ENCODE data around the gene VIL1. TPM values are rescaled to one million over a fixed set of nuclear protein-coding genes. Genes with fewer than 3 reads are reported as not detected.

Gene VIL1
- total and polyA plus RNA-seq, 2 of the 13 experiments (the other 11 are each of a cell fraction or from before 2014, with no cell fraction given), result 287 to 301 TPM

GRCh38 chr2:218402491-218402901, 16.4 kb upstream of the VIL1 start (continued):
- no peak for TF ChIP-seq HMGXB3 (CRISPR knock-in tag; IDR thresholded peaks at IDR 0.05; ENCODE audit: borderline replicate concordance)
- TF ChIP-seq POLR2AphosphoS5 (IDR thresholded peaks at IDR 0.05; ENCODE audit: low read depth, low read length), result peak; percentile 5; the same call in 1 of the 2 replicates
- TF ChIP-seq ZNF652 (CRISPR knock-in tag; IDR thresholded peaks at IDR 0.05; ENCODE audit: borderline replicate concordance, low read depth), result no peak
- no peak for TF ChIP-seq HDAC6 (IDR thresholded peaks at IDR 0.05; ENCODE audit: low read depth, low read length)
- no peak for TF ChIP-seq ESRRA (CRISPR knock-in tag; IDR thresholded peaks at IDR 0.05; ENCODE audit: low read depth)
- TF ChIP-seq HNRNPH1 (optimal IDR thresholded peaks at IDR 0.05; ENCODE audit: low read depth, low read length), result no peak
- TF ChIP-seq TRIM24 (CRISPR knock-in tag; IDR thresholded peaks at IDR 0.05), result no peak
- TF ChIP-seq AGO2 (optimal IDR thresholded peaks at IDR 0.05; ENCODE audit: low read depth, low read length), result peak; percentile 10
- TF ChIP-seq NFIB (CRISPR knock-in tag; IDR thresholded peaks at IDR 0.05; ENCODE audit: borderline replicate concordance), result no peak
- 0 out of 2 replicates have a peak, but pooled peaks have one; percentile 35 for TF ChIP-seq PCBP1 (IDR thresholded peaks at IDR 0.05; ENCODE audit: borderline replicate concordance, low read depth, low read length)
- TF ChIP-seq GLI4 (CRISPR knock-in tag; IDR thresholded peaks at IDR 0.05; ENCODE audit: borderline replicate concordance), result no peak
- TF ChIP-seq ETV5 (CRISPR knock-in tag; IDR thresholded peaks at IDR 0.05; ENCODE audit: borderline replicate concordance), result no peak
- TF ChIP-seq ZNF768 (CRISPR knock-in tag; IDR thresholded peaks at IDR 0.05), result peak; percentile 78; the same call in 1 of the 2 replicates
- TF ChIP-seq ZNF431 (CRISPR knock-in tag; IDR thresholded peaks at IDR 0.05; ENCODE audit: borderline replicate concordance, low read depth), result 0 out of 2 replicates have a peak, but pooled peaks have one; percentile 13
- TF ChIP-seq PLRG1 (conservative IDR thresholded peaks at IDR 0.05), result no peak
- no peak for TF ChIP-seq SMARCE1 (IDR thresholded peaks at IDR 0.05; ENCODE audit: borderline replicate concordance)
- peak; percentile 10 for TF ChIP-seq TEAD3 (CRISPR knock-in tag; optimal IDR thresholded peaks at IDR 0.05; ENCODE audit: borderline replicate concordance)
- TF ChIP-seq, protein P1, sequence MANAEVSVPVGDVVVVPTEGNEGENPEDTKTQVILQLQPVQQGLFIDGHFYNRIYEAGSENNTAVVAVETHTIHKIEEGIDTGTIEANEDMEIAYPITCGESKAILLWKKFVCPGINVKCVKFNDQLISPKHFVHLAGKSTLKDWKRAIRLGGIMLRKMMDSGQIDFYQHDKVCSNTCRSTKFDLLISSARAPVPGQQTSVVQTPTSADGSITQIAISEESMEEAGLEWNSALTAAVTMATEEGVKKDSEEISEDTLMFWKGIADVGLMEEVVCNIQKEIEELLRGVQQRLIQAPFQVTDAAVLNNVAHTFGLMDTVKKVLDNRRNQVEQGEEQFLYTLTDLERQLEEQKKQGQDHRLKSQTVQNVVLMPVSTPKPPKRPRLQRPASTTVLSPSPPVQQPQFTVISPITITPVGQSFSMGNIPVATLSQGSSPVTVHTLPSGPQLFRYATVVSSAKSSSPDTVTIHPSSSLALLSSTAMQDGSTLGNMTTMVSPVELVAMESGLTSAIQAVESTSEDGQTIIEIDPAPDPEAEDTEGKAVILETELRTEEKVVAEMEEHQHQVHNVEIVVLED (CRISPR knock-in tag; IDR thresholded peaks at IDR 0.05; ENCODE audit: borderline replicate concordance), result no peak
- TF ChIP-seq, protein P2, sequence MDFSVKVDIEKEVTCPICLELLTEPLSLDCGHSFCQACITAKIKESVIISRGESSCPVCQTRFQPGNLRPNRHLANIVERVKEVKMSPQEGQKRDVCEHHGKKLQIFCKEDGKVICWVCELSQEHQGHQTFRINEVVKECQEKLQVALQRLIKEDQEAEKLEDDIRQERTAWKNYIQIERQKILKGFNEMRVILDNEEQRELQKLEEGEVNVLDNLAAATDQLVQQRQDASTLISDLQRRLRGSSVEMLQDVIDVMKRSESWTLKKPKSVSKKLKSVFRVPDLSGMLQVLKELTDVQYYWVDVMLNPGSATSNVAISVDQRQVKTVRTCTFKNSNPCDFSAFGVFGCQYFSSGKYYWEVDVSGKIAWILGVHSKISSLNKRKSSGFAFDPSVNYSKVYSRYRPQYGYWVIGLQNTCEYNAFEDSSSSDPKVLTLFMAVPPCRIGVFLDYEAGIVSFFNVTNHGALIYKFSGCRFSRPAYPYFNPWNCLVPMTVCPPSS (IDR thresholded peaks at IDR 0.05), result no peak
- no peak for TF ChIP-seq GMEB2 (CRISPR knock-in tag; IDR thresholded peaks at IDR 0.05; ENCODE audit: low read depth)
- no peak for TF ChIP-seq ZBTB38 (CRISPR knock-in tag; IDR thresholded peaks at IDR 0.05)
- no peak for TF ChIP-seq BORCS8-MEF2B (CRISPR knock-in tag; IDR thresholded peaks at IDR 0.05)
- no peak for TF ChIP-seq SIX1 (CRISPR knock-in tag; IDR thresholded peaks at IDR 0.05; ENCODE audit: borderline replicate concordance)
- TF ChIP-seq FOXM1 (CRISPR knock-in tag; IDR thresholded peaks at IDR 0.05), result no peak

Data from HepG2 (cell line).